Measurements from ENCODE around the gene RWDD1. TPM values are rescaled to one million over a fixed set of nuclear protein-coding genes. Genes with fewer than 3 reads are reported as not detected.

The RWDD1 gene, protein sequence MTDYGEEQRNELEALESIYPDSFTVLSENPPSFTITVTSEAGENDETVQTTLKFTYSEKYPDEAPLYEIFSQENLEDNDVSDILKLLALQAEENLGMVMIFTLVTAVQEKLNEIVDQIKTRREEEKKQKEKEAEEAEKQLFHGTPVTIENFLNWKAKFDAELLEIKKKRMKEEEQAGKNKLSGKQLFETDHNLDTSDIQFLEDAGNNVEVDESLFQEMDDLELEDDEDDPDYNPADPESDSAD
- 37.4 TPM for total RNA-seq
- long read RNA-seq, full-length matches to known transcripts: 59 of 68 reads
- long read RNA-seq, partial matches to known transcripts: 6 of 68 reads
- long read RNA-seq, other reads (novel, unspliced or antisense): 3 of 68 reads

GRCh38 chr6:116570856-116571682 lies at the start of gene RWDD1:
Gene RWDD1 (plus strand): TSS chr6:116571504. CDS start chr6:116571583, 79 bp downstream.
- H3K27ac ChIP-seq: peak within 1 kb of the TSS; percentile 93
- intact Hi-C loops (cut with DNase I): no loop called here
- ATAC-seq: peak; percentile 99
- peak within 1 kb of the TSS; percentile 80 for H3K4me3 ChIP-seq
- no peaks in the 10 kb centered on the region for H3K27me3 ChIP-seq
- peaks cover 22% of the 10 kb centered on the region for H3K4me1 ChIP-seq
- DNase-seq: peak; percentile 100
- TF ChIP-seq, protein P1, sequence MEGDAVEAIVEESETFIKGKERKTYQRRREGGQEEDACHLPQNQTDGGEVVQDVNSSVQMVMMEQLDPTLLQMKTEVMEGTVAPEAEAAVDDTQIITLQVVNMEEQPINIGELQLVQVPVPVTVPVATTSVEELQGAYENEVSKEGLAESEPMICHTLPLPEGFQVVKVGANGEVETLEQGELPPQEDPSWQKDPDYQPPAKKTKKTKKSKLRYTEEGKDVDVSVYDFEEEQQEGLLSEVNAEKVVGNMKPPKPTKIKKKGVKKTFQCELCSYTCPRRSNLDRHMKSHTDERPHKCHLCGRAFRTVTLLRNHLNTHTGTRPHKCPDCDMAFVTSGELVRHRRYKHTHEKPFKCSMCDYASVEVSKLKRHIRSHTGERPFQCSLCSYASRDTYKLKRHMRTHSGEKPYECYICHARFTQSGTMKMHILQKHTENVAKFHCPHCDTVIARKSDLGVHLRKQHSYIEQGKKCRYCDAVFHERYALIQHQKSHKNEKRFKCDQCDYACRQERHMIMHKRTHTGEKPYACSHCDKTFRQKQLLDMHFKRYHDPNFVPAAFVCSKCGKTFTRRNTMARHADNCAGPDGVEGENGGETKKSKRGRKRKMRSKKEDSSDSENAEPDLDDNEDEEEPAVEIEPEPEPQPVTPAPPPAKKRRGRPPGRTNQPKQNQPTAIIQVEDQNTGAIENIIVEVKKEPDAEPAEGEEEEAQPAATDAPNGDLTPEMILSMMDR (IDR thresholded peaks at IDR 0.05): no peak
- H3K9me3 ChIP-seq: no peaks in the 10 kb centered on the region
- peaks cover 13% of the 10 kb centered on the region for H3K36me3 ChIP-seq

- Histone ChIP-seq H3K36me3 (no peaks in the 10 kb centered on the region), H3K4me1 (no peaks in the 10 kb centered on the region), H3K27ac (no peak overlapping the region), H3K27me3 (no peaks in the 10 kb centered on the region), H3K9me3 (no peaks in the 10 kb centered on the region), H3K4me3 (no peak overlapping the region)
- TF ChIP-seq, protein P1 (IDR thresholded peaks at IDR 0.05): no peak
- intact Hi-C loops (cut with DNase I): no loop called here
- ATAC-seq (no peak), DNase-seq (no peak)
Measured at GRCh38 chr6:116522896-116523295, 48.4 kb upstream of the RWDD1 start.

- Histone ChIP-seq H3K27me3 (no peaks in the 10 kb centered on the region), H3K9me3 (no peaks in the 10 kb centered on the region), H3K27ac (no peak overlapping the region), H3K4me1 (no peaks in the 10 kb centered on the region), H3K36me3 (no peaks in the 10 kb centered on the region), H3K4me3 (no peak overlapping the region)
- no peak for ATAC-seq
- TF ChIP-seq, protein P1 (IDR thresholded peaks at IDR 0.05): no peak
- intact Hi-C loops (cut with DNase I): no loop called here
- no peak for DNase-seq
Measured at GRCh38 chr6:116524236-116524635, 47.1 kb upstream of the RWDD1 start.

DNA sequence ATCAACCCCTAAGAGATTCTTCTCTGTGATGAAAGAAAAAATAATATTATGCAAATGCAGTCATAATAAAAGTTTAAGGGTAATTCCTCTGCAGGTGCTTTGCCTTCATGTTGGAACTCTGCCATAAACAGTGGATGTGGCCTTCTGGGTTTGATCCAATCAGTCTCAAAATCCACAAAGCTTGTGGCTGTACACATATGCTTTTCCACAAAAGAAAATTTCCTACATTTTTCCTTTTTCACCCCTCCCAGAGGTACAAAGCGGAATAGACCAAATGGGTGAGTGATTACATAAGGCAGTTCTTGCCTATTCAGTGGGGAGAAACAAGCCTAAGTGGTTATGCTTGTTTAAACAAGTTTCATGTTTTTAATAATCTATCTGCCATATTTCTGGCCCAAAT lies 43.2 kb upstream of the RWDD1 start:
- ATAC-seq: no peak
- DNase-seq: no peak
- Histone ChIP-seq H3K4me1 (no peaks in the 10 kb centered on the region), H3K9me3 (no peaks in the 10 kb centered on the region), H3K36me3 (no peaks in the 10 kb centered on the region), H3K27ac (no peak overlapping the region), H3K4me3 (no peak overlapping the region), H3K27me3 (no peaks in the 10 kb centered on the region)
- TF ChIP-seq, protein P1 (IDR thresholded peaks at IDR 0.05): no peak
- intact Hi-C loops (cut with DNase I): no loop called here

DNA sequence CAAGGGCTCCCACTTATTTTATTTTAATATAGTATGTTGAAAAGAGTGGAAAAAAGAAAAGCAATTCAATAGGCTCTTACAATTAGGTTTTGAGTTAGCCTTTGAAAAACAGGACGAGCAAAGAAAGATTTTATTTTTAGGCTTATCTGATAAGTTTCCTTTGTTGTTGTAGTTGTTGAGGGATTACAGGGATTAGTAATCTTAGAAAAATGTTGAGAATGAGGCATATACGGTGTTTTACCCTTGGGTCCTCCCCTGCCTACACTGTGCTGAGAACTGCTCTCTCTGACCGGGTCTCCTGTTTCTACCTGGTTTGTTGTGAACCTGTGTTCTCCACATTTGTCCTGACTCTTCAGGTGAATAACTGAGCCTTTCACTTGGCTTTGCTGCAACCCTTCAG lies 42.5 kb upstream of the RWDD1 start:
- DNase-seq (no peak), ATAC-seq (no peak)
- intact Hi-C loops (cut with DNase I): no loop called here
- no peak overlapping the region for H3K27ac ChIP-seq
- TF ChIP-seq, protein P1 (IDR thresholded peaks at IDR 0.05): no peak
- H3K4me1 ChIP-seq: no peaks in the 10 kb centered on the region
- H3K4me3 ChIP-seq: no peak overlapping the region
- H3K9me3 ChIP-seq: no peaks in the 10 kb centered on the region
- no peaks in the 10 kb centered on the region for H3K36me3 ChIP-seq
- H3K27me3 ChIP-seq: no peaks in the 10 kb centered on the region
